ENCODE results near the gene ABCB11.

- TF ChIP-seq CTCF (IDR thresholded peaks at IDR 0.05 in 2 of 3, conservative IDR thresholded peaks at IDR 0.05 in 1 of 3; ENCODE audit: borderline replicate concordance in 1 of 3, insufficient read depth in 1 of 3, low read depth in 2 of 3, low read length in 2 of 3): no peak
- no peak for TF ChIP-seq EGR1 (IDR thresholded peaks at IDR 0.05; ENCODE audit: low read depth)
- TF ChIP-seq POLR2A (IDR thresholded peaks at IDR 0.05; ENCODE audit: borderline replicate concordance, extremely low read depth, insufficient read depth, insufficient read length): no peak
- no peak for TF ChIP-seq REST (IDR thresholded peaks at IDR 0.05; ENCODE audit: low read depth)
- no peak for TF ChIP-seq EZH2 (IDR thresholded peaks at IDR 0.05)
- no peak for TF ChIP-seq RAD21 (IDR thresholded peaks at IDR 0.05; ENCODE audit: low read depth)
- no peak for TF ChIP-seq ZNF274 (IDR thresholded peaks at IDR 0.05; ENCODE audit: low read depth, low read length)
- TF ChIP-seq EZH2phosphoT487 (IDR thresholded peaks at IDR 0.05; ENCODE audit: borderline replicate concordance): no peak
- no peak for TF ChIP-seq JUND (IDR thresholded peaks at IDR 0.05)
Observed at GRCh38 chr2:168997794-168998193, 33.3 kb downstream of the ABCB11 start.

Measured in HCT116 (cell line).